OCI-LY1 (cell line): Measurements from ENCODE around the gene TRAPPC12.

Source experiments
- H2AFZ ChIP-seq: fragments of 200-600 bp; sonication (generic), shearing (Covaris generic); 2 replicates; pipeline ENCODE4 v1.6.0; 2014; ENCODE audit warnings: antibody characterized with exemption, mild to moderate bottlenecking, low read length
- H3F3A ChIP-seq: fragments of 200-600 bp; sonication (generic), shearing (Covaris generic); 2 replicates; pipeline ENCODE4 v1.6.0; 2014; ENCODE audit warnings: mild to moderate bottlenecking, antibody characterized with exemption, low read length, moderate library complexity; ENCODE audit not compliant: insufficient read depth
- H3K27ac ChIP-seq: fragments of 200-600 bp; sonication (generic); 2 replicates; pipeline ENCODE4 v1.5.1; 2014; ENCODE audit warnings: low read length, mixed run types, mild to moderate bottlenecking, low read depth; ENCODE audit not compliant: poor library complexity, severe bottlenecking
- H3K27me3 ChIP-seq: fragments of 200-600 bp; sonication (generic); 2 replicates; pipeline ENCODE4 v1.6.0; 2014; ENCODE audit warnings: antibody characterized with exemption, mild to moderate bottlenecking, low read length, moderate library complexity; ENCODE audit not compliant: insufficient read depth
- H3K36me3 ChIP-seq: fragments of 200-600 bp; sonication (generic); 2 replicates; pipeline ENCODE4 v1.6.1; 2014; ENCODE audit warnings: mild to moderate bottlenecking, antibody characterized with exemption, low read length, moderate library complexity, mixed read lengths; ENCODE audit not compliant: insufficient read depth
- H3K4me1 ChIP-seq: fragments of 200-600 bp; sonication (generic); 2 replicates; pipeline ENCODE4 v1.5.1; 2014; ENCODE audit warnings: mild to moderate bottlenecking, low read length, moderate library complexity; ENCODE audit not compliant: insufficient read depth, severe bottlenecking
- H3K4me2 ChIP-seq: fragments of 200-600 bp; sonication (generic), shearing (Covaris generic); 2 replicates; pipeline ENCODE4 v1.6.1; 2014; ENCODE audit warnings: low read length
- H3K4me3 ChIP-seq: fragments of 200-600 bp; sonication (generic); 2 replicates; pipeline ENCODE4 v1.5.1; 2014; ENCODE audit warnings: low read length, low read depth, mild to moderate bottlenecking, mixed read lengths; ENCODE audit not compliant: poor library complexity, severe bottlenecking
- H3K79me2 ChIP-seq: fragments of 200-600 bp; shearing (Covaris generic); 2 replicates; pipeline ENCODE4 v1.6.1; 2016; ENCODE audit warnings: mixed run types, low read length, mixed read lengths; ENCODE audit not compliant: insufficient read depth
- H3K9ac ChIP-seq: fragments of 200-600 bp; sonication (generic), shearing (Covaris generic); 2 replicates; pipeline ENCODE4 v1.6.1; 2014; ENCODE audit warnings: mild to moderate bottlenecking, low read length, mixed read lengths
- H3K9me2 ChIP-seq: fragments of 200-600 bp; sonication (generic), shearing (Covaris generic); 2 replicates; pipeline ENCODE4 v1.6.1; 2014; ENCODE audit warnings: low read depth, mild to moderate bottlenecking, low read length, mixed read lengths
- H3K9me3 ChIP-seq: fragments of 200-600 bp; shearing (Covaris generic); 2 replicates; pipeline ENCODE4 v1.6.1; 2014; ENCODE audit warnings: low read length, mixed read lengths
- H4K20me1 ChIP-seq: fragments of 200-600 bp; sonication (generic), shearing (Covaris generic); 2 replicates; pipeline ENCODE4 v1.6.0; 2016; ENCODE audit warnings: mild to moderate bottlenecking, low read length; ENCODE audit not compliant: insufficient read depth
- EZH2 ChIP-seq: fragments of 200-600 bp; sonication (generic), shearing (Covaris generic); IDR thresholded peaks from 2 replicates; pipeline ENCODE4 v1.8.0; 2017; ENCODE audit warnings: borderline replicate concordance, mixed run types, mild to moderate bottlenecking, antibody characterized with exemption, low read length, moderate library complexity, mixed read lengths
- TF ChIP-seq, protein P1 (sequence below): fragments of 200-600 bp; sonication (generic), shearing (Covaris generic); IDR thresholded peaks from 2 replicates; pipeline ENCODE4 v1.5.1; 2017; ENCODE audit warnings: mild to moderate bottlenecking, antibody characterized with exemption, low read length, moderate library complexity, mixed read lengths

The TRAPPC12 gene

DNA sequence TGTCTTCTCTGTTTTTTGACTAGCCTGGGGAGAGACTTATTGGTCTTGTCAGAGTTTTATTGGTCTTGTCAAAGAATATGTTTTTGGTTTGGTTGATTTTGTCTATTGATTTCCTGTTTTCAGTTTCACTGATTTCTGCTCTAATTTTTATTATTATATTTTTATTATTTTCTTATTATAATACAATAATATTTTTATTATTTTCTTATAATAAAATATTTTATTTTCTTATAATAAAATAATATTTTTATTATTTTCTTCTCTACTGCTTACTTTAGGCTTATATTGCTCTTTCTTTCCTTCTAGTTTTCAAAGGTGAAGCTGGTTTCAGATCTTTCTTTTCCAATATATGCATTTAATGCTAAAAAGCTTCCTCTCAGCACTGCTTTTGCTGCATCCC is 62.0 kb downstream of the TRAPPC12 start:
- H3K27me3 ChIP-seq = no peaks in the 10 kb centered on the region
- no peak overlapping the region for H3K27ac ChIP-seq
- H3K9ac ChIP-seq = no peak overlapping the region
- no peak for TF ChIP-seq EZH2
- TF ChIP-seq, protein P1, sequence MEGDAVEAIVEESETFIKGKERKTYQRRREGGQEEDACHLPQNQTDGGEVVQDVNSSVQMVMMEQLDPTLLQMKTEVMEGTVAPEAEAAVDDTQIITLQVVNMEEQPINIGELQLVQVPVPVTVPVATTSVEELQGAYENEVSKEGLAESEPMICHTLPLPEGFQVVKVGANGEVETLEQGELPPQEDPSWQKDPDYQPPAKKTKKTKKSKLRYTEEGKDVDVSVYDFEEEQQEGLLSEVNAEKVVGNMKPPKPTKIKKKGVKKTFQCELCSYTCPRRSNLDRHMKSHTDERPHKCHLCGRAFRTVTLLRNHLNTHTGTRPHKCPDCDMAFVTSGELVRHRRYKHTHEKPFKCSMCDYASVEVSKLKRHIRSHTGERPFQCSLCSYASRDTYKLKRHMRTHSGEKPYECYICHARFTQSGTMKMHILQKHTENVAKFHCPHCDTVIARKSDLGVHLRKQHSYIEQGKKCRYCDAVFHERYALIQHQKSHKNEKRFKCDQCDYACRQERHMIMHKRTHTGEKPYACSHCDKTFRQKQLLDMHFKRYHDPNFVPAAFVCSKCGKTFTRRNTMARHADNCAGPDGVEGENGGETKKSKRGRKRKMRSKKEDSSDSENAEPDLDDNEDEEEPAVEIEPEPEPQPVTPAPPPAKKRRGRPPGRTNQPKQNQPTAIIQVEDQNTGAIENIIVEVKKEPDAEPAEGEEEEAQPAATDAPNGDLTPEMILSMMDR = no peak
- peaks cover 37% of the 10 kb centered on the region for H3K36me3 ChIP-seq
- H3K9me2 ChIP-seq = no peaks in the 10 kb centered on the region
- no peaks in the 10 kb centered on the region for H4K20me1 ChIP-seq
- H3K79me2 ChIP-seq = no peaks in the 10 kb centered on the region
- no peak overlapping the region for H2AFZ ChIP-seq
- no peaks in the 10 kb centered on the region for H3F3A ChIP-seq
- H3K4me3 ChIP-seq = no peak overlapping the region
- H3K4me1 ChIP-seq = no peaks in the 10 kb centered on the region
- H3K4me2 ChIP-seq = no peak overlapping the region
- no peaks in the 10 kb centered on the region for H3K9me3 ChIP-seq

DNA sequence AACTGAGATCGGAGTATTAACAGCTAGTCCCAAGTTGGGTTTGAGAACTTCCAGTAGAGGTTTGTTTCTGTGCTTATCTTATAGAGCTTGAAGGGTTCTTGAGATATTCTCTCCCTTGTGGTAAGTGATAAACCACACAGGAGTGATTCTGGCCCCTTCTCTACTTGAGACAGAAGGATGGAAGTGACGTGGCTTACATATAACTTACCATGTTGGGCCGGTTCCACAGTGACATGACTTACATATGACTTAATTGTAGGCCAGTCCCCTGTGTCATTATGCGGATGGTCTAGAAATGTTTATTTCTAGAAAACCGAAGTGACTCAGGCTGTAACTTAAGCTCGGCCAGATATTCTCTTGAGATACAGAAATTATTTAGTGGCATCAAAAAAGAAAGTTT is 62.7 kb downstream of the TRAPPC12 start:
- no peak overlapping the region for H3K27ac ChIP-seq
- no peak overlapping the region for H3K9ac ChIP-seq
- H3K27me3 ChIP-seq = no peaks in the 10 kb centered on the region
- TF ChIP-seq, protein P1 = no peak
- no peak for TF ChIP-seq EZH2
- H4K20me1 ChIP-seq = no peaks in the 10 kb centered on the region
- no peaks in the 10 kb centered on the region for H3K79me2 ChIP-seq
- H3K9me2 ChIP-seq = no peaks in the 10 kb centered on the region
- H3K4me3 ChIP-seq = no peak overlapping the region
- H3F3A ChIP-seq = no peaks in the 10 kb centered on the region
- H3K36me3 ChIP-seq = peaks cover 44% of the 10 kb centered on the region
- H3K9me3 ChIP-seq = no peaks in the 10 kb centered on the region
- no peak overlapping the region for H3K4me2 ChIP-seq
- no peak overlapping the region for H2AFZ ChIP-seq
- no peaks in the 10 kb centered on the region for H3K4me1 ChIP-seq

DNA sequence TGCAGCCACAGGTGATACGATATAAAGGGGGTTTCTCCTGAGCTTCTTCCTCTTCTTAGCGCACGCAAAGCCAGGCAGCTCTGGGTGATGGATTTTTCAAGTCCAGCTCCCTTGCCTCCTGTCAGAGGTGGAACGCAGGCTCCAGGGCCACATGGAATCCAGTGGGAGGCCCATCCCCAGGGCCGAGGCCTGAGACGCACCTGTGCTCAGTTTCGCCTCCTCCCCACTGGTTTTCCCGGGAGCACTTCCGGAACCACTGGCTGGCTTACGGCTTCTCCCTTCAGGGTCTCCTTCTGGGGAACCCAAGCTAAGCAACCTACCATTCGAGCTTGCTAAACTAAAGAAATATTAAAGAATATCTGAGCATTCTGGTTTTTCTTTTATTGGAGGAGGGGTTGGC is 63.6 kb downstream of the TRAPPC12 start:
- Histone ChIP-seq H3K4me1 (no peaks in the 10 kb centered on the region), H3K9me2 (no peaks in the 10 kb centered on the region), H3K4me2 (no peak overlapping the region), H3F3A (no peaks in the 10 kb centered on the region), H3K79me2 (no peaks in the 10 kb centered on the region), H3K36me3 (peaks cover 51% of the 10 kb centered on the region), H3K4me3 (no peak overlapping the region), H2AFZ (no peak overlapping the region), H3K9me3 (no peaks in the 10 kb centered on the region), H3K27me3 (no peaks in the 10 kb centered on the region), H4K20me1 (no peaks in the 10 kb centered on the region), H3K27ac (no peak overlapping the region), H3K9ac (no peak overlapping the region)
- TF ChIP-seq, protein P1 = no peak
- no peak for TF ChIP-seq EZH2
